Measurements from ENCODE around the gene PROM1.

GRCh38 chr4:15953625-15954024 is 130.2 kb downstream of the PROM1 start:
- TF ChIP-seq CTCF (IDR thresholded peaks at IDR 0.05) (no peak), EP300 (IDR thresholded peaks at IDR 0.05) (no peak), POLR2AphosphoS5 (IDR thresholded peaks at IDR 0.05) (no peak)
